CD14-positive monocyte (primary cell): ENCODE data around the gene PTPRH. TPM values are rescaled to one million over a fixed set of nuclear protein-coding genes. Genes with fewer than 3 reads are reported as not detected.
"Not testable (repeated sequence)": the region's sequence is repeated elsewhere in the genome, so short reads cannot be mapped to it uniquely, and the experiment has no call there.

Source experiments
- DNase-seq, 3 donors: peaks; one replicate each; pipeline ENCODE4 v3.0.0-alpha.2; 2011 to 2022
- H2AFZ ChIP-seq: 2 replicates; pipeline ENCODE4 v1.6.0; 2012; ENCODE audit warnings: mild to moderate bottlenecking, low read depth, low read length, inconsistent platforms; ENCODE audit not compliant: insufficient read depth, poor library complexity, severe bottlenecking
- H3K27ac ChIP-seq, 2 donors: 1 replicate in 1 of 2; 2 replicates in 1 of 2; pipeline ENCODE4 v1.5.1; 2012 to 2013; ENCODE audit warnings: low read length in 2 of 2, control low read depth in 1 of 2, inconsistent platforms in 1 of 2, low read depth in 1 of 2, mild to moderate bottlenecking in 1 of 2
- H3K27me3 ChIP-seq, 2 donors: one replicate each; pipeline versions ENCODE4 v1.6.0 to v1.6.1; 2011 to 2013; ENCODE audit warnings: low read length in 2 of 2; ENCODE audit not compliant: control insufficient read depth in 2 of 2, insufficient read depth in 2 of 2
- H3K36me3 ChIP-seq, 2 donors: replicated peaks in 1 of 2; 1 replicate in 1 of 2; 2 replicates in 1 of 2; pipeline versions ENCODE4 v1.5.1 to v1.6.1; 2012 to 2013; ENCODE audit warnings: low read length in 2 of 2, control low read depth in 1 of 2, inconsistent platforms in 1 of 2, mild to moderate bottlenecking in 1 of 2; ENCODE audit not compliant: insufficient read depth in 2 of 2, control insufficient read depth in 1 of 2
- H3K4me1 ChIP-seq, 2 donors: 1 replicate in 1 of 2; 2 replicates in 1 of 2; pipeline versions ENCODE4 v1.5.1 to v1.6.1; 2012 to 2013; ENCODE audit warnings: low read length in 2 of 2, control low read depth in 1 of 2, inconsistent platforms in 1 of 2, mild to moderate bottlenecking in 1 of 2, moderate library complexity in 1 of 2; ENCODE audit not compliant: insufficient read depth in 2 of 2, control insufficient read depth in 1 of 2
- H3K4me2 ChIP-seq: replicated peaks from 2 replicates; pipeline ENCODE3; 2012; ENCODE audit warnings: low read length, moderate library complexity, mild to moderate bottlenecking; ENCODE audit not compliant: poor library complexity, severe bottlenecking; ENCODE audit errors: extremely low read depth
- H3K4me3 ChIP-seq, 3 experiments: fragments of 200-600 bp in 1 of 3; sonication (generic) in 1 of 3; replicated peaks in 1 of 3; 1 replicate in 2 of 3; 2 replicates in 1 of 3; pipeline ENCODE4 v1.5.1; 2011 to 2013; ENCODE audit warnings: low read length in 3 of 3, mild to moderate bottlenecking in 3 of 3, control low read depth in 2 of 3, low read depth in 2 of 3, inconsistent platforms in 1 of 3, moderate library complexity in 1 of 3
- H3K79me2 ChIP-seq: 2 replicates; pipeline ENCODE4 v1.6.0; 2012; ENCODE audit warnings: mild to moderate bottlenecking, control low read depth, inconsistent platforms, low read length, moderate library complexity; ENCODE audit not compliant: insufficient read depth
- H3K9ac ChIP-seq: 2 replicates; pipeline ENCODE4 v1.6.0; 2017; ENCODE audit warnings: low read length, mild to moderate bottlenecking; ENCODE audit not compliant: insufficient read depth, poor library complexity, severe bottlenecking
- H3K9me3 ChIP-seq, 2 donors: replicated peaks in 1 of 2; 1 replicate in 1 of 2; 2 replicates in 1 of 2; pipeline versions ENCODE4 v1.5.1 to v1.6.1; 2012 to 2013; ENCODE audit warnings: low read length in 2 of 2, control low read depth in 1 of 2; ENCODE audit not compliant: control insufficient read depth in 1 of 2, insufficient read depth in 1 of 2
- H4K20me1 ChIP-seq: 2 replicates; pipeline ENCODE4 v1.6.0; 2012; ENCODE audit warnings: mild to moderate bottlenecking, low read length, control low read depth, moderate library complexity; ENCODE audit not compliant: insufficient read depth
- H3K27ac Mint-ChIP-seq, 7 donors: one replicate each; pipeline ENCODE4 v1.8.0; 2020; ENCODE audit warnings: mild to moderate bottlenecking in 7 of 7, mixed read lengths in 7 of 7, moderate library complexity in 6 of 7, inconsistent platforms in 2 of 7
- H3K27me3 Mint-ChIP-seq, 3 donors: one replicate each; pipeline ENCODE4 v1.8.0; 2021 to 2022; ENCODE audit warnings: low read depth in 3 of 3, mild to moderate bottlenecking in 3 of 3, mixed read lengths in 3 of 3, moderate library complexity in 3 of 3, inconsistent platforms in 1 of 3
- H3K36me3 Mint-ChIP-seq, 2 donors: one replicate each; pipeline ENCODE4 v1.8.0; 2020; ENCODE audit warnings: mixed read lengths in 2 of 2, inconsistent platforms in 1 of 2, mild to moderate bottlenecking in 1 of 2
- H3K4me1 Mint-ChIP-seq: one replicate; pipeline ENCODE4 v1.8.0; 2020; ENCODE audit warnings: mild to moderate bottlenecking, mixed read lengths
- H3K4me3 Mint-ChIP-seq, 2 donors: one replicate each; pipeline ENCODE4 v1.8.0; 2020; ENCODE audit warnings: mild to moderate bottlenecking in 2 of 2, mixed read lengths in 2 of 2, moderate library complexity in 1 of 2
- H3K9me3 Mint-ChIP-seq, 7 donors: one replicate each; pipeline ENCODE4 v1.8.0; 2020 to 2022; ENCODE audit warnings: mixed read lengths in 7 of 7, mild to moderate bottlenecking in 6 of 7, moderate library complexity in 6 of 7, inconsistent platforms in 2 of 7
- WGBS: methylation state at CpG from one replicate; pipeline ENCODE4 v1.1.5; 2013; ENCODE audit warnings: missing lambda C conversion rate; ENCODE audit not compliant: insufficient coverage; 5-methylcytosine and 5-hydroxymethylcytosine counted together
- intact Hi-C, 2 donors: fragments of 100-400 bp; cut with micrococcal nuclease; formaldehyde crosslinking; loops; one replicate each; pipeline versions ENCODE4 v1.15.0 to v1.15.1; 2023
- polyA plus RNA-seq, 3 donors: library from polyadenylated mRNA; depleted of rRNA in 1 of 3; unstranded in 2 of 3; stranded (reverse) in 1 of 3; fragments of 300-500 nt in 2 of 3; fragments of >200 nt in 1 of 3; fragmentation: Illumina TruSeq in 2 of 3; gene quantifications; 1 replicate in 2 of 3; 2 replicates in 1 of 3; pipeline ENCODE4 v1.2.3, GENCODE V29; 2012 to 2021
- TF ChIP-seq, protein P1 (sequence below): fragments of 200-600 bp; IDR thresholded peaks from one replicate; pipeline ENCODE4 v1.8.0; 2022; ENCODE audit warnings: antibody characterized with exemption, mild to moderate bottlenecking

Gene PTPRH
- polyA plus RNA-seq, 3 donors: 0.08 to 0.53 TPM; not detected in 1

DNA sequence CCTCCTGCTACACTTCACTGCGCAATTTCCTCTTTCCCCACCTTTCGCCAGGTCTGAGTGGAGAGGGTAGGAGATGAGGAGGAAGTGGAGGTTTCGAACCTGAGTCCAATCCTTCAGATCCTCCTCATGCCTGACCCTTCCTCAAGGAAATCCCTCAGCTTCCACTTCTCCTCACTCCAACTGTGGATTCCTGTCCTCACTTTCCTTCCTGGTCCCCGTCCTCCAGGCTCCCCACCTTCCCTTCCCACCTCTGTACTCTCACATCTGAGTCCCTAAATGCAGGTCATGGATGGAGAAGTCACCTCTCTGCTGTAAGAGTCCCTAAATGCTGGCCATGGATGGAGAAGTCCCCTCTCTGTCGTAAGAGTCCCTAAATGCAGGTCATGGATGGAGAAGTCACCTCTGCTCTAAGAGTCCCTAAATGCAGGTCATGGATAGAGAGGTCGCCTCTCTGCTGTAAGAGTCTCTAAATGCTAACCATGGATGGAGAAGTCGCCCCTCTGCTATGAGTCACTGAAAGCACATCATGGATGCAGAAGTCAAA lies 16.2 kb upstream of the PTPRH start:
- 92% methylated on average over 4 of the region's 7 CpGs for WGBS
- intact Hi-C loops: no loop called here
- no peak overlapping the region for H3K9ac ChIP-seq
- TF ChIP-seq, protein P1, sequence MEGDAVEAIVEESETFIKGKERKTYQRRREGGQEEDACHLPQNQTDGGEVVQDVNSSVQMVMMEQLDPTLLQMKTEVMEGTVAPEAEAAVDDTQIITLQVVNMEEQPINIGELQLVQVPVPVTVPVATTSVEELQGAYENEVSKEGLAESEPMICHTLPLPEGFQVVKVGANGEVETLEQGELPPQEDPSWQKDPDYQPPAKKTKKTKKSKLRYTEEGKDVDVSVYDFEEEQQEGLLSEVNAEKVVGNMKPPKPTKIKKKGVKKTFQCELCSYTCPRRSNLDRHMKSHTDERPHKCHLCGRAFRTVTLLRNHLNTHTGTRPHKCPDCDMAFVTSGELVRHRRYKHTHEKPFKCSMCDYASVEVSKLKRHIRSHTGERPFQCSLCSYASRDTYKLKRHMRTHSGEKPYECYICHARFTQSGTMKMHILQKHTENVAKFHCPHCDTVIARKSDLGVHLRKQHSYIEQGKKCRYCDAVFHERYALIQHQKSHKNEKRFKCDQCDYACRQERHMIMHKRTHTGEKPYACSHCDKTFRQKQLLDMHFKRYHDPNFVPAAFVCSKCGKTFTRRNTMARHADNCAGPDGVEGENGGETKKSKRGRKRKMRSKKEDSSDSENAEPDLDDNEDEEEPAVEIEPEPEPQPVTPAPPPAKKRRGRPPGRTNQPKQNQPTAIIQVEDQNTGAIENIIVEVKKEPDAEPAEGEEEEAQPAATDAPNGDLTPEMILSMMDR: no peak
- H3K79me2 ChIP-seq: no peaks in the 10 kb centered on the region
- peaks cover 4 to 6% of the 10 kb centered on the region in 2 donors for H3K9me3 ChIP-seq
- DNase-seq: no peak
- peaks cover 42 to 52% of the 10 kb centered on the region in 2 donors for H3K36me3 ChIP-seq
- peak overlapping the region in 2 of 7 donors; percentile 54 to 61 for H3K27ac Mint-ChIP-seq
- peaks cover 0 to 3% (median 3%) of the 10 kb centered on the region in 3 donors for H3K27me3 Mint-ChIP-seq
- peaks cover 5% of the 10 kb centered on the region for H3K4me1 Mint-ChIP-seq
- H3K36me3 Mint-ChIP-seq: peaks cover 34 to 49% of the 10 kb centered on the region in 2 donors
- H3K27ac ChIP-seq: no peak overlapping the region
- no peaks in the 10 kb centered on the region for H3K4me1 ChIP-seq
- peaks cover 1 to 7% (median 4%) of the 10 kb centered on the region in 7 donors for H3K9me3 Mint-ChIP-seq
- no peak overlapping the region for H3K4me3 Mint-ChIP-seq
- no peaks in the 10 kb centered on the region for H3K27me3 ChIP-seq
- no peak overlapping the region for H3K4me3 ChIP-seq
- H3K4me2 ChIP-seq: no peak overlapping the region
- H2AFZ ChIP-seq: no peak overlapping the region
- peaks cover 87% of the 10 kb centered on the region for H4K20me1 ChIP-seq

DNA sequence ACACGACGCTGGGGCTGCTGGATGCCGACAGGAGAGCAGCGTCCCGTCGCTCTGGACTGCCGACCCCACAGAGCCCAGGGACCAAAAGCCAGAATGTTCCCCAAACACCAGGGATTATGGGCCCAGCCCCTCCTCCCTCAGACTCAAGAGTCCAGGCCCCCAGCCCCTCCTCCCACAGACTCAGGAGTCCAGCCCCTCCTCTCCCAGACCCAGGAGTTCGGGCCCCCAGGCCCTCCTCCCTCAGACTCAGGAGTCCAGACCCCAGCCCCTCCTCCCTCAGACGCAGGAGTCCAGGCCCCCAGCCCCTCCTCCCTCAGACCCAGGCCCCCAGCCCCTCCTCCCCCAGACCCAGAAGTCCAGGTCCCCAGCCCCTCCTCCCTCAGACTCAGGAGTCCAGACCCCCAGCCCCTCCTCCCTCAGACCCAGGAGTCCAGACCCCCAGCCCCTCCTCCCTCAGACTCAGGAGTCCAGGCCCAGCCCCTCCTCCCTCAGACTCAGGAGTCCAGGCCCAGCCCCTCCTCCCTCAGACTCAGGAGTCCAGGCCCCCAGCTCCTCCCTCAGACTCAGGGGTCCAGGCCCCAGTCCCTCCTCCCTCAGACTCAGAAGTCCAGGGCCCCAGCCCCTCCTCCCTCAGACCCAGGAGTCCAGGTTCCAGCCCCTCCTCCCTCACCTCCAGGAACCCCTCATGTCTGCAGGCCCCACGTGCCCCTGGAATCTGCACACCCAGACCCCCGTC lies 15.5 kb upstream of the PTPRH start:
- H4K20me1 ChIP-seq: peaks cover 89% of the 10 kb centered on the region
- H3K9me3 ChIP-seq, H2AFZ ChIP-seq, intact Hi-C loops, H3K79me2 ChIP-seq, H3K27ac ChIP-seq, H3K9ac ChIP-seq, H3K4me3 Mint-ChIP-seq, H3K27ac Mint-ChIP-seq, H3K4me1 ChIP-seq, H3K4me2 ChIP-seq, H3K27me3 Mint-ChIP-seq, H3K4me3 ChIP-seq, H3K4me1 Mint-ChIP-seq, H3K27me3 ChIP-seq, DNase-seq: not testable (repeated sequence)
- peaks cover 36 to 46% of the 10 kb centered on the region in 2 donors for H3K36me3 ChIP-seq
- H3K36me3 Mint-ChIP-seq: peaks cover 28 to 44% of the 10 kb centered on the region in 2 donors
- 100% methylated on average over 3 of the region's 11 CpGs for WGBS
- peaks cover 5 to 12% (median 8%) of the 10 kb centered on the region in 7 donors for H3K9me3 Mint-ChIP-seq
